Measurements from ENCODE around the gene GPN3.
A peak's percentile ranks its signal among the peaks of the same experiment; 100 is the strongest.
"Not testable (repeated sequence)": the region's sequence is repeated elsewhere in the genome, so short reads cannot be mapped to it uniquely, and the experiment has no call there.

Gene GPN3

DNA sequence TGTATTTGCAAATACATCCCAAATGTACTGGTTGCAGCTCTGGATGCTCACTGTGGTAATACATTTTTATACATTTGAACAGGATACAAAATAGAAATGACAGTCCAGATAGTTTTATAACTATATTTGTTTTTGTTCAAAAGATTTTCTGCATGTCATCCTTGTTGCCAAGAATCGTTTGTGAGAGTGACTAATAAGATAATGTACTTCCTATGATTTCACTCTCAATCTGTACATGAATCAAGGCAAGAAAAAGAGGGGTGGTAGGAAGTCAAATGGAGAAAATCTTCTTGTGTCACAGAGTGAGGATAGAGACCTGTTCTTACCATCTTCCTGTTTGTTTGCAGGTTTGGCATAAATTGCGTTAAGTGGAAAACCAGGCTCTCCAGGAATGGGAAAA is 31.8 kb downstream of the GPN3 start:
- no peak for DNase-seq

DNA sequence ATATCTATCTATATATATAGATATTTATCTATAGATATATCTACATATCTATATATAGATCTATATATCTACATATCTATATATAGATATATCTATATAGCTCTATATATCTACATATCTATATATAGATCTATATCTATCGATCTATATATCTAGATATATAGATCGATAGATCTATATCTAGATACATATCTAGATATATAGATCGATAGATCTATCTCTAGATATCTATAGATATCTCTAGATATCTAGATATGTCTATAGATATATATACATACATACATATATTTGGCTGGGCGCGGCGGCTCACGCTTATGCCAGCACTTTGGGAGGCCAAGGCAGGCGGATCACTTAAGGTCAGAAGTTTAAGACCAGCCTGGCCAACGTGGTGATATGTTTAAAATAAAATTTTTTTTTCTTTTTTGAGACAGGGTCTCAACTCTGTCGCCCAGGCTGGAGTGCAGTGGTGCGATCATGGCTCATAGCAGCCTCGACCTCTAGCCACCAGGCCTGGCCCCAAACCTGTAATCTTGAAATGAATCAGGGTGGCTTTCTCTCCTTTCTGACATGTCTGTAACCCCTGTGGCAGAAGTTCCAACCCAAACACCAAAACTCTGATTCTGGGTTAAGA is 36.0 kb downstream of the GPN3 start:
- DNase-seq = no peak

DNA sequence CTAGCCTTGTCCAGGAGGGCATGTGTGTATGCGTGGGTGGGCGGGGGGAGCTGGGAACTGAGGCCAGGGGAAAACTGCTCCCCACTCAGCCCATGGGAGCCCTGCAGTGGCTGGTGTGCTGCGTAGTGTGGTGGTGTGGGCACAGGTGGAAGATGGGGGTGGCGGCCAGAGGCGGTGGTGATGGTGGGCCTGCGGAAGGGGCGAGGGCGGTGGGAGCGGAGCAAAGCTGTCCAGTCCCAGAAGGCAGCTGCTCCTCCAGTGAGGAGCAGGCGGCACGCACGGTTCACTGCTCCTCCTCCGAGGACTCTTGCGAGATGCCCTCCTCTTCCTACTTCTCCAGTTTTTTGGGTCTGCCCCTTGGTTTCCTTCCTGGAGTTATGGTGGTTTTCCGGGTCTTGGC is 38.4 kb downstream of the GPN3 start:
- DNase-seq = not testable (repeated sequence)

DNA sequence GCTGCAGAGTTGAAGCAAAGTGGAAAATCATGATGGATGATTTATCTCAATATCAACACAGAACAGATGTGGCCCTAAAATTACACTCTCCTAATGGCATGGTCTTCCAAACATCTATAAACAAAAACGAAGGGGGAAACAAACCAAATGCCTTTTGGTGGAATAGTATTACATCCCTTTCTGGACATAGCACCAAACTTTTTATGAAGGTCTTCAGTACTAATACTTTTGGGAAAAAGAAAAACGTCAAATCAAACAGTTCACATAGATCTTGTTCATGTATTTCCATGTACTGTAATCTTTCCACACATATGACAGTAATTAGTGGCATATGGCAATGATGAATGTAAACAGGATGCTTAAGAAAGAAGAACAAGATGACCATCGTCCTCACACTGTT is 41.7 kb downstream of the GPN3 start:
- no peak for DNase-seq

DNA sequence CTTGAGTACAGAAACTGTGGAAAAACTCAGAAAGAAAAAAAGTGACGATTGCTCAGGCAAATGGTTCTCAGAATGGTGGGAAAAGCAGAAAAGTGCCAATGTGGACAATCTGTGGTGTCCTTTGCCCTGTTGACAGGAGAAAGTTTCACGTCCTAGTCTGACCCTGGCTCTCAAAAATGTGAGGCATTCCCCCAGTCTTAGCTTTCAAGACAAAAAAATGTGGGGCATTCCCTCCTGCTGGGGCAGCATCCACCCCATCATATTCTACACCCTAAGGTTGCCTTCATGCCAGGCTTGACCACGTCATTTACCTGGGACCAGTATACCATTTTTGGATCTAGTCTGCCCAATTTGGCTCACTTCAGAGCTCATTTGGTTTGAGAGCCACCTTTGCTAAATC is 43.8 kb downstream of the GPN3 start:
- DNase-seq = no peak

DNA sequence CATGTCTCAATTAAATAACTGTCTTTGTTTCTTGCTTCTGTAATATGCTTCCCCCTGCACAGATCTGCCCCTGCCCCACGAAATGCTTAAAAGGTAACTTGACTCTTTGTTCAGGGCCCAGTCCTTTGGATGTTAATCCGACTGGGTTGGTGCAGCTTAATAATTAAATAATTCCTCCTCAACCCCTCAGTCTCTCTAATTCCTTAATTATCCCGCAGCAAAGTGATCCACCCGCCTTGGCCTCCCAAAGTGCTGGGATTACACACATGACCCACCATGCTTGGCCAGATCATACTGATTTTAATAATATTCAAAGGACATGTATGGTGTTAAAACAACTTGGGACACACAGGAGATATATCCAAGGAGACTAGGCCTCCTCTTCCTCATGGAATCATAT is 46.4 kb downstream of the GPN3 start:
- no peak for DNase-seq

DNA sequence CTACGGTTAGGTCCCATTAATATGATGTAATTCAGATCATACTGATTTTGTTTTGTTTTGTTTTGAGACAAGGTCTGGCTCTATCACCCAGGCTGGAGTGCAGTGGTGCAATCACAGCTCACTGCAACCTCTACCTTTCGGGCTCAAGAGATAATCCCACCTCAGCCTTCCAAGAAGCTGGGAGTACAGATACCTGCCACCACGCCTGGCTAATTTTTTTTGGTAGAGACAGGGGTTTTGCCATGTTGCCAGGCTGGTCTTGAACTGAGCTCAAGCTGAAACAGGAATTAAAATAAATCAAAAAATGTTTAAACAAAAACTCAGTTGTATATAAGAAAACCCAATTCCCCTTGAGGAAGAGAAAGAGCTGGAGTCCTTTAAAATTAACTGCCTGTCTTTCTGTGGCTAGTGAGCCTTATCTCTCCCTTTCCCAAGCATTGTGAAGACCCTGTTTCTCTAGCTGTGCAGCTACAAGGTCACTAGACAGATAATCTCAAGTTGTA is 46.8 kb downstream of the GPN3 start:
- DNase-seq = no peak

DNA sequence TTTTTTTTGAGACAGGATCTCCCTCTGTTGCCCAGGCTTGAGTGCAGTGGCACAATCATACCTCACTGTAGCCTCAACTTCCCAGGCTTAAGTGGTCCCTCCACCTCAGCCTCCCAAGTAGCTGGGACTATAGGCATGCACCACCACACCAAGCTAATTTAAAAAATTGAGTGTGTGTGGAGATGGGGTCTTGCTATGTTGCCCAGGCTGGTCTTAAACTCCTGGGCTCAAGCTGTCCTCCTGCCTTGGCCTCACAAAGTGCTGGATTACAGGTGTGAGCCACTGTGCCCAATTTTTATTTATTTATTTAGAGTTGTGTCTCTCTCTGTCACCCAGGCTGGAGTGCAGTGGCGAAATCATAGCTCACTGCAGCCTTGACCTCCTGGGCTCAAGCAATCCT is 47.4 kb downstream of the GPN3 start:
- DNase-seq = not testable (repeated sequence)

DNA sequence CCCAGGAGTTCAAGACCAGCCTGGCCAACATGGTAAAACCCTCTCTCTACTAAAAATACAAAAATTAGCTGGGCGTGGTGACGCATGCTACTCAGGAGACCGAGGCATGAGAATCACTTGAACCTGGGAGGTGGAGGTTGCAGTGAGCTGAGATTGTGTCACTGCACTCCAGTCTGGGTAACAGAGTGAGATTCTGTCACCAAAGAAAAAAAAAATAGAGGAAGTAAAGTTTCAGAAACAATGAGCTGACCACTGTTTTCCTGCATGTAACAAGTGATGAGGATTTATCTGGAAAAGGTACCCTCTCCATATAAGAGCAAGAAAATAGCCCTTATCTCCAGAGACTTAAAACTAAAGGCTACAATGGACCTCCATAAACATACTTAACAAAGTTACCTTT is 50.9 kb downstream of the GPN3 start:
- not testable (repeated sequence) for DNase-seq

DNA sequence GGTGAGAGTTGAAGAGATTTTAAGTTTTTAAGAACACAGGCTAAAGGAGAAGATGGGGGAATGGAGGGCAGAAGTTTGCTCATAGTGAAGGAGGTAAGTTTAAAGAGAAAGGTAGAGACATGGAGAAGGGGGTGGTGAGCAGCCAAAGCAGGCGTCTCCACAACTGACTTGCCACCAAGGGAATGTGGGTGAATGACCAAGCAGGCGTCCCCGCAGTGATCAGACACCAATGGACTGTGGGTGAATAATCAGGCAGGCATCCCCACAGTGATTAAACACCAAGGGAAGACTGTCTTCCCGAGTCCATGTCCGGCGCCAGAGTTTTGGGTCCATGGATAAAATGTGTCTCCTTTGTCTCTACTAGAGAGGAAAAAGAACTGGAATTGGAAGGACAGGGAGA is 58.0 kb downstream of the GPN3 start:
- not testable (repeated sequence) for DNase-seq

DNA sequence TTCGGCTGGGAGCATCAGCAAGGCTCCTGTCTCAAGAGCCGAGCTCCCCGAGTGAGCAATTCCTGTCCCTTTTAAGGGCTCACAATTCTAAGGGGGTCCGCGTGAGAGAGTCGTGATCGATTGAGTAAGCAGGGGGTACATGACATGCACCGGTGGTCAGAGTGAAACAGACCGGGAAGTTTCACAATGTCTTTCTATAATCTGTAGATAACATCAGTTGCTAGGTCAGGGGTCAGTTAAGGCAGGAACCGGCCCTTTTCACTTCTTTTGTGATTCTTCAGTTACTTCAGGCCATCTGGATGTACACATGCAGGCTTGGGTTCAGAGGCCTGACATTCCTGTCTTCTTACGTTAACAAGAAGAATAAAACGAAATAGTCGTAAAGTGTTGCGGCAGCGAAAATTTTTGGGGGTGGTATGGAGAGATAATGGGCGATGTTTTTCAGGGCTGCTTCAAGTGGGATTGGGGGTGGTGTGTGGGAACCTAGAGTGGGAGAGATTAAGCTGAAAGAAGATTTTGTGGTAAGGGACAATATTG is 62.9 kb downstream of the GPN3 start:
- DNase-seq = not testable (repeated sequence)

DNA sequence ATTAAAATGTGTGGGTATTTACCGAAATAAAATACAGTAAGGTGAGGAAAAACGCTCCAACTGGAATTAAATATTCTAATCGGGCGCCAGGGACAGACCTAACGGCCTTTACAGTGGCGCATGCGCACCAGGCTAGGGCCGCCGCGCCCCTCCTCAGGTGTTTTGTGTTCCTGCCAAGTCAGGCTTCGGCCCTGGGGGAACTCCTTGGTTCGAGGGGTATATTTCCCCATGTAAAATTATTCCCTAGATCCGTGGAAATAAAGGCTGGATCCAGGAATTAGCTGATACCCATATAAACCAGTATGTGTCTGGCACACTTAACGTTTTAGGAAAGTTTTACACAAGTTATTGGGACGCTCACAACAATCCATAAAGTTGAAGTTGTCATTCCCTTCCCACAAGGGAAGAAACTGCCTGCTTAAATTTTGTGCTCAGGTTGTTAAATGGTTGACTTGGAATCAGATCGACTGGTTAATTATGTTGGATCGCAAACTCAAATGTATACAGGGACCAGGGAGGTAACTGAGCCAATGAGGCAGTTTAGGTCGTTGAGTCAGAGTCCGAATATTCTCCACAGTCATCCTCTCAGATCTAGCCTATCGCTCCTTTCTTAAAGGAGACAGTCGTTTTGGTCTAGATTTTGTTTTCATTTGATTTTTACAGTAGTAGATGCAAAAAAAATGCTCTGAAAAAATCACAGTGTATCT is 63.9 kb downstream of the GPN3 start:
- peak; percentile 66 for DNase-seq

DNA sequence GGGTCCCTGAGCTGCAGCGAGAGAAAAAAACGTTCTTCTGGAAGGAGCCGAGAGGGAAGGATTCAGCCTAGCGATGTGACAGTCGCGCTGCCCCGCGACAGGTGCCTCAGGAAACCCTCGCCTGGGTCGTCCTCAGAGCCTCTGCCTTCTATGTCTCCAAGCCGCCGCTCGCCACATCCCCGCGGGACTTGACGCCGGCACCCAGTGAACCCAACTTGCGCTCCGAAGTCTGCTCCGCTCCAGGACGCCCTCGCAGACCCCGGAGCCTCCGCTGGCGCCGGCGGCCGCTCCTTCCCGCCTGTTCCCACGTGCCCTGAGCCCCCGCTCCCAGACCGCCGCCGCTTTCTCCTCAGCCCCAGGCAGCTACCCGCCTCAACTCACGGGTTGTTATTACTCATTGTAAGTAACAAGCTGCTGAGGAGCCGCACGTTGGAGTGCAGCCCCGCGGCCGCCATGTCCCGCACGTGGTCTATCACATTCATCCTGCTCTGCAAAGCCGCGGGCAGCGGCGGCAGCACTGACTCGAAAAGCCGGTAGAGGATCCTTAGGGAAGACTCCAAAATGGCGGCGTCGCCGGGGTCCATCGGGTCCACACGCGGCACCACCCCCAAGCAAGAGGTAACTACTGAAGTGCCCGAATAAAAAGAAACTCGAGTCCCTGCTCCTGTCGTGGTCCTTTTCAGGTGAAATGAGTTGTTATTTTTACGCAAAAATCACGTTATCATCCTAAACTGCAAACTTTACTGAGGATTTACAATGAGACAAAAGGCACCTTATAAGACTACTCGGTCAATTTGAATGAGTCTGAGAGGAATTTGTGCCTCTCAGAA is 64.7 kb downstream of the GPN3 start, which contains the start of gene ANAPC7:
ANAPC7 (minus strand) TSS at position 563 of the 830 bp plus-strand sequence; CDS start at position 482, 81 bp downstream.
- peak; percentile 79 for DNase-seq
